Retinal pigment epithelial cell (primary cell): ENCODE data around the gene ERGIC1.
"Not testable (repeated sequence)": the region's sequence is repeated elsewhere in the genome, so short reads cannot be mapped to it uniquely, and the experiment has no call there.

ENCODE experiments used
- DNase-seq: peaks from one replicate; pipeline ENCODE4 v3.0.0-alpha.2; 2010; ENCODE audit warnings: low read depth
- H3K4me3 ChIP-seq: 2 replicates; pipeline ENCODE4 v1.5.1; 2011; ENCODE audit warnings: mild to moderate bottlenecking, low read length, control low read depth, moderate library complexity
- CTCF ChIP-seq: conservative IDR thresholded peaks from 2 replicates; pipeline ENCODE4 v1.5.1; 2011; ENCODE audit warnings: low read depth, low read length, control low read depth, inconsistent platforms

The ERGIC1 gene

DNA sequence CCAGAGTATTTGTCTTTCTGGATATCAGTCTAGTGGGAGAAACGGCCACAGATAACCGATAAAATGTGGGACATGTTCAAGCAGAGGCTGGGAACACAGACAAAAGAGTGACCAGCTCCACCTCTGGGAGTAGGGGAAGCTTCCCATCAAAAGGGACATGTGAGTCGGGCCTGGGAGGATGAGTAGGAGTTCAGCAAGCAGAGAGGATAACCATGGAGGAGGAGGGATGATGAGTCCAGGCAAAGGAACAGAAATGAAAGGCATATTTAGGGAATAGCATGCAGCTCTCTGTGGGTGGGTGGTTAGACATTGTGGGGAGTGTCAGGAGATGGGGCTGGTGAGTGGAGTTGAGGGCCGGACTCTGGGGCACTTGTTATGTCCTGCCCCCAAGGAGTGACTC, 61.5 kb downstream of the ERGIC1 start:
- no peak for DNase-seq
- no peak overlapping the region for H3K4me3 ChIP-seq
- no peak for TF ChIP-seq CTCF

DNA sequence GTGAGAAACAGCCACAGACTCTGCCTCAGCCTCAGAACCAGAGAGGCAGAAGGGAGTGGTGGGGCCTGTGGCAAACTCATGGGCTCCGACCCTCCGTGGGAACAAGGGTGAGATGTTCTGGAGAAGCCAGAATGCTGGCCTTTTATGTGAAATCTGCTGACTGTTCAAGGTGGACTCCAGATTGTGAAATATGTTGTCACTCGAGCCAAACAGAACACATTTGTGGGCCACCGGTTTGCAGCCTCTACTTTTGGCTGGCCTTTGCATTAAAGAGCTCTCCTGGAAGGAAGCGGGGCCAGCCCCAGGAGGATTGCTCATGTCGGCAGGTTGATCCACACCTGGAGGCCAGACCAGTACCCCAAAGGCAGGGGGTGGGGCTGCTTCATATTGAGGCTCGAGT, 62.4 kb downstream of the ERGIC1 start:
- DNase-seq = no peak
- TF ChIP-seq CTCF = no peak
- H3K4me3 ChIP-seq = no peak overlapping the region

- not testable (repeated sequence) for DNase-seq, H3K4me3 ChIP-seq
Measured at GRCh38 chr5:172897067-172897466, 63.0 kb downstream of the ERGIC1 start.

GRCh38 chr5:172897481-172898217, 63.6 kb downstream of the ERGIC1 start:
- TF ChIP-seq CTCF = peak; percentile 8

DNA sequence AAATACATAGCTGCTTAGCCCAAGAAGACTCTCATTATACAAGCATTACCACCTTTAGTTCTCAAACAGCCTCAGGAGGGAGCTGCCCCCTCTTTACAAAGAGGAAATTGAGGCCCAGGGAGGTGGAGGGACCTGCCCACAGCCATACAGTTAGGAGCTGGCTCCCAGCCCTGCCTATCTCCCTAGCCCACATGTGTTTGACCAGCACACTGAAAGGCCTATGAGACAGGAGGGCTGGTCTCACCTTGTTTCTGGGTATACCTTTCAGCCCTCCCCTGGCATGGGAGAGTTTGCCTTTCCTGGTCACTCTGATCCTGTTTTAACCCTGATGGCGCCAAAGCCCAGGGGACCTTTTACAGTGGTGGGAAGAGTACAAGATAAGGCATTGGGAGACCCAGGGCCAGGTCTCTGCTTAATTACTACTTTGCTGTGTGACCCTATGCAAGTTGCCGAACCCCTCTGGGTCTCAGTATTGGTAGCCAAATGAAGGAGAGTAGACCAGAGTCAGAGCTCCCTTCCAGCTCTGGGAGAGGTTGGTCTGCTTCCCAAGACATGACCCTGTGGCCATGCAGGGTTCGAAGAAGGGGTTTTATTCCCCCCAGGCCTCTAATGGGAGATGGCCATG, 64.3 kb downstream of the ERGIC1 start:
- TF ChIP-seq CTCF = peak; percentile 23
- DNase-seq = no peak
- H3K4me3 ChIP-seq = no peak overlapping the region

More at GRCh38 chr5:172897481-172898217, 63.6 kb downstream of the ERGIC1 start:
- DNase-seq = peak; percentile 97
- H3K4me3 ChIP-seq = no peak overlapping the region

GRCh38 chr5:172898843-172899369, 64.9 kb downstream of the ERGIC1 start:
- no peak for DNase-seq
- TF ChIP-seq CTCF = no peak
- H3K4me3 ChIP-seq = no peak overlapping the region

DNA sequence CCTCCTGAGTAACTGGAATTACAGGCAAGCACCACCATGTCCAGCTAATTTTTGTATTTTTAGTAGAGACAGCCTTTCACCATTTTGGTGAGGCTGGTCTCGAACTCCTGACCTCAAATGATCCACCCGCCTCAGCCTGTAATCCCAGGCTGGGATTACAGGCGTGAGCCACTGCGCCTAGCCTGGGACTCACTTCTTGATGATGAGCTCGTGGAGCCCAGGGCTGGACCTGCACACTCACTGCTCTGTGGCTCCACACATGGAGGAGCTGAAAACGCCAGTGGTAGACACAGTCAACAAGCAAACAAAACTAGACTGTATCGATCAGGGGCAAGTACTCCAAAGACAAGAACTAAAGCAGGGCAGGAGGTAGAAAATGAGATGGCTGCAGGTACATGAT, 65.4 kb downstream of the ERGIC1 start:
- no peak for DNase-seq
- H3K4me3 ChIP-seq = no peak overlapping the region
- no peak for TF ChIP-seq CTCF
